ENCODE measurements around the gene CFAP45.

CFAP45 gene, protein sequence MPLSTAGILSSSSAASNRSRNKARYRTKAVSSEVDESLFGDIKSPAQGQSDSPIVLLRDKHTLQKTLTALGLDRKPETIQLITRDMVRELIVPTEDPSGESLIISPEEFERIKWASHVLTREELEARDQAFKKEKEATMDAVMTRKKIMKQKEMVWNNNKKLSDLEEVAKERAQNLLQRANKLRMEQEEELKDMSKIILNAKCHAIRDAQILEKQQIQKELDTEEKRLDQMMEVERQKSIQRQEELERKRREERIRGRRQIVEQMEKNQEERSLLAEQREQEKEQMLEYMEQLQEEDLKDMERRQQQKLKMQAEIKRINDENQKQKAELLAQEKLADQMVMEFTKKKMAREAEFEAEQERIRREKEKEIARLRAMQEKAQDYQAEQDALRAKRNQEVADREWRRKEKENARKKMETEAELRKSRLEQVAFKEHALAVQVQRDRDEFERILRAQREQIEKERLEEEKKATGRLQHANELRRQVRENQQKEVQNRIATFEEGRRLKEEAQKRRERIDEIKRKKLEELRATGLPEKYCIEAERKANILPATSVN

GRCh38 chr1:159900086-159900680, at the start of gene CFAP45:
Gene CFAP45 (minus strand): TSS chr1:159900165. CDS start chr1:159900098, 67 bp downstream.
- DNase-seq, result peak in 1 of 2 experiments; percentile 37

- DNase-seq, result no peak
These were observed 49.2 kb upstream of the CFAP45 start for GRCh38 chr1:159949123-159949522.

DNA sequence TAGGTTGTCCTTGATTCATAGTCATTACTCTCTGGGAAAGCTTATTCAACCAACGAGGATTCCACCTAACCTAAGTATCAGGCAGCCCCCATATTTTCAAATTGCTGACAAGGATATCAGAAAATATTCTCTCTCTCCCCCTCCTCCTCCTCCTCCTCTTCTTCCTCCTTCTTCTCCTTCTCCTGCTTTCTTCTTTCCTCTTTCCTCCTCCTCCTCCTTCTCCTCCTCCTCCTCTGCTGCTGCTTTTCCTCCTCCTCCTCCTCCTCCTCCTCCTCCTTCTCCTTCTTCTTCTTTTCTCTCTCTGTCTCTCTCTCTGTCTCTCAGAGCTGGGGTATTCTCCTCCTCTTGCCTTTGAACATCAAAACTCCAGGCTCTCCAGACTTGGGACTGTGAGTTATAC, 48.0 kb upstream of the CFAP45 start:
- DNase-seq, result no peak

DNA sequence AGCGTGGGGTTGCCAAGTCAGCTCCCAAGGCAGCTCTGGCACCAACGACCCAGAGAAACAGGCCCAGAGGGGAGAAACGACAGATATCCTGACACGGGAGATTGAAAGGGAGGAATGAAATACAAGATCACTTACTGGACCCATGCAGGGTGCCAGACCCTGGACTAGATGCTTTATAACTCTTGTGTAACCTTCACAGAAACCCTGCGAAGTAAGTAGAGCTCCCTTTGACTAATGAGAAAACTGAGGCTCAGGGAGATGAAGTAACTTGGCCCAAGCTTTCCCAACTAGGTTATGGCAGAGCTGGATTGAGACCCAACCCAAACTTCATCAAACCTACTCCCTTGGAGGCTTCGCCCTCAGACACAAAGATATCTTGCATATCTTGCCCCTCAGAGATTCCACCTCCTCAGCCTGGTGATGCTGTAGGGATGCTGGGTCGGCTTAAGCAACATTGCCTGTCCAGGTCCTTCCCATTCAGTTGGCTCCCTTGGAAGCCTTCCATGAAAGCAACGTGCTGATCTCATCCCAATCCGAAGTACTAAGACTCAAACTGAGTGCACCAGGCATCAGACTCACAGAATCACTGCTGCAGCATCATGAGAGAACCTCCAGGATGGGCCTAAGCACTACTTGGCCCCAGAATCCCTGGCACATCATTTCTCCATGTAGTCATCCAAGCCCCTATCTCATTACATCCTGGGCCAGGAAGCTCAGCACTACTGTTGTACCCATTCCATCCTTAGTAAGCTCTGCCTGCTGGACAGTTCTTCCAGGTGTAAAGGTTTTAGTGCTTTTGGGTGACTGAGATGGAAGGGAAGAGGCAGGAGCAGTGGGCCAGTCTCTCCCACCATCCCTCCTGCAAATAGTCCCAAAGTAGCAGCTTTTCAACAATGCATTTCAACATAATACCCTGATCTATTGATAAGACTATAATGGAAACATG, 46.5 kb upstream of the CFAP45 start:
- DNase-seq, result peak in 1 of 2 experiments; percentile 29

DNA sequence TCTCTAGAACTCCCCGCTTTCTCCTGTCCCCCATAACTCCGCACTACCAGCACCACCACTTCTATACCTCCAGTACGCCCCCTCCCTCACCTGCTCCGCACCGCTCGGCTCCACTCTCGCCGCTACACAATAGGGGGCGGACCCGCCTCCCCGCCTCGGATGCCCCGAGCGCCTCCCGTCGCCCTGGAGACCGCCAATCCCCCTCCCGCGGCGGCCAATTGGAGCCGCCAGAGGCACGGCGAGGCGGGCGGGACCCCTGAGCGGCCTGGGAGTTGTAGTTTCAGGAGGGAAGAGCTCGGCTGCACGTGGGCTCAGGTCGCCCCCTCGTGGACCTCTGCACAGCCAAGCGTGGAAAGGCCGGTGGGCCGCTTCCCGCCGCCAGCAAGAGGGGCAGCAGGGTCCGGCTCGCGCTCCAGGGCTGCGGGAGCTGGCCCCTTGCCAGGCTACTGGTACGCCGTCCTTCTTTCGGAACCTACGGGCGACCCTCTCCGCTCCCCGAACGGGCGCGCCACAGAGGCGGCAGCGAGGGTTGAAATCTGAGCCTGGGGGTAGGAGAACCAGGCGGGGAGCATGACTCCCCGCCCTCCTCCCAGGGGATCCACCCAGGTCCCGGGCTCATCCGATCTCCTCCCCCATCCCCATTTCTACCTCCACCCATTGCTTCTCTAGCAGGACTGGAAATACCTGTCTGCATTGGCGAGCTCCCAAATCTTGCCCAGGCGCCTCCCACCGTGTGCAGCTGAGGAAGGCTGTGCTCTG, 45.7 kb upstream of the CFAP45 start, which contains the start of gene IGSF9:
Gene IGSF9 (minus strand): TSS at position 131 of the 759 bp plus-strand sequence. CDS start 2,159 bp downstream, outside the sequence.
- peak; percentile 85 to 95 for DNase-seq

DNA sequence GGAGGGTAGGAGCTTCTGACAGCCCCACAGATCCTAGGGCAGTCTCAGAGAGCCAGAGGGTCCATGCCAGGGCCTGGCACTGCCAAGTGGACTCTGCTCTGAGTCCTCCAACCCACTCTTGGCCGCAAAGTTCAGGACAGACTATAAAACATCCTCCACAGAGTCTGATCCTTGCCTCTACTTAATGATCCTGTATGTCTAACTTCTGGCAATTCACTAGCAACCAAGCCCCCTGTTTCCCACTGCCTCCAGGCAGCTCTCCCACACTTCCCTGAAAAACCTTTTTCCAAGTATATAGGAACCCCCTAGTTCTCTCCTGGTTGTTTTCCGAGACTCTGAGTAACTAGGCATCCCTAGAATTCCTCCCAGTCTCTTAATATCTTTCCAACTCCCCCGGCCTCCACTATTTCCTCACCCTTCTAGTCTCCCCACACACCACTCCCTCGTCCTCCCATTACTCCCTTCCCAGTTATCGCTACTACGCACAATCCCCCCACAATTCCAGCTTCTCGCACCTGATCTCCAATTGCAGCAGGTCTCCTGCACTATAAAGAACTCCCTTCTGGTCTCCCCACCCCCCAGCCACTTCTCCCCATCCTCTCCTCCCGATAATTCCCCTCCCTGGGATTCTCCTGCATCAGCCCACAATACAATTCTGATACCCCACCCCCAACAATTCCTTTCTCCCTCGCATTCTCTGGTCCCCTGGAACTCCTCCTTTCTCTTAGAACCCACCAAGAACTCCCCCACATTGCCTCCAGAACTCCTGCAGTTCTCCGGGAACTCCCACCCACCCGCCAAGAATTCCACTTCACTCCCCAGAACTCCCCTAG, 44.9 kb upstream of the CFAP45 start:
- DNase-seq, result no peak

- peak in 1 of 2 experiments; percentile 37 for DNase-seq
These were observed 44.1 kb upstream of the CFAP45 start for GRCh38 chr1:159943908-159944622.

GRCh38 chr1:159943278-159943640, 43.3 kb upstream of the CFAP45 start:
- DNase-seq, result no peak

GRCh38 chr1:159942632-159943277, 42.8 kb upstream of the CFAP45 start:
- no peak for DNase-seq

- DNase-seq, result no peak
These were observed 41.9 kb upstream of the CFAP45 start for GRCh38 chr1:159941591-159942560.

DNA sequence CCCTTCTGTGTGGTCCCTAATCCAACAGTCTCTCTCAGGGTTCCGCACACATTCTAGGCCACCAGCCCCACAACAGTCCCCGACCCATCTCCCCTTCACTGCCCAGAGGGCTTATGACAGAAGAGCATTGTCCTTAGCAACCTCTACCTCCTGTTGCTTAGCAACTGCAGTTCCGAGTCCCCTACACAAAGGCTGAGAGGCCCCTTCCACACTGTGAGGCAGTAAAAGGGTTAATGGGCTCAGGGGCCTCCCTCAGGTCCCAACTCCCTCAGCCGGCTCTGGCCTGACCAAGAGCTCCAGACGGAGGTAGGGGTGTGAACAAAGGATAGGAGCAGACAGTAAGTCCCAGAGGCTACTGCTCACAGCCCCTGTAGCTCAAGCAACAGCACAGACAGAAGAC, 41.2 kb upstream of the CFAP45 start:
- DNase-seq, result no peak

GRCh38 chr1:159940006-159940620, 40.1 kb upstream of the CFAP45 start:
- no peak for DNase-seq

GRCh38 chr1:159939678-159940002, 39.7 kb upstream of the CFAP45 start:
- DNase-seq, result no peak

DNA sequence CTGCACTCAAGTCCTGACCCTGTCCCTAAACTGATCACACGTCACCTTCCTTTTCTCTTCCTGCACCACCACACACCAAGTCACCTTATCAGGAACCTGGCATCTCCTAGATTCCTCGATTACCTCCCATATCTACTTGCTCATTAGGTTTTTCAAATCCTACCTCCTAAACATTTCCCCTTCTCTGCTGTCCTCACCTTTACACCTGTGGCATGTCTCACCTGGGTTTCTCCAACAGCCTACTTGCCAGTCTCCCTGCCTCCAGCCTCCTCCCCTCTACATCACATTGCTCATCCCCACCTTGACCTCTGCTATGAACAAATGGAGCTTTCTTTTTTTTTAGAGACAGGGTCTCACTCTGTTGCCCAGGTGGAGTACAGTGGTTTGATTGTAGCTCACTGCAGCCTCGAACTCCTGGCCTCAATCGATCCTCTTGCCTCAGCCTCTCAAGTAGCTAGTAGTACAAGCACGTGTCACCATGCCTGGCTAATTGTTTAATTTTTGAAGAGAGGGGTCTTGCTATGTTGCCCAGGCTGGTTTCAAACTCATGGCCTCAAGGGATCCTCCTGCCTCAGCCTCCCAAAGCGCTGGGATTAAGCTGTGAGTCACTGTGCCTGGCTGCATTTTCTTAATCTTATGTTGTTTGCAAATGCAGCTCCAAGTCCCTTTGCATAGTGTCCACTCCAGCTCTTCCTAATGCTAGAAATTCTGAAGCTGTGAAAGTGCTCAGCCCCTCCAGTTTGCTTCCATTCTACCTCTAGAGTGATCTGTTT, 39.1 kb upstream of the CFAP45 start:
- DNase-seq, result no peak

GRCh38 chr1:159938211-159938852, 38.4 kb upstream of the CFAP45 start:
- DNase-seq, result no peak

DNA sequence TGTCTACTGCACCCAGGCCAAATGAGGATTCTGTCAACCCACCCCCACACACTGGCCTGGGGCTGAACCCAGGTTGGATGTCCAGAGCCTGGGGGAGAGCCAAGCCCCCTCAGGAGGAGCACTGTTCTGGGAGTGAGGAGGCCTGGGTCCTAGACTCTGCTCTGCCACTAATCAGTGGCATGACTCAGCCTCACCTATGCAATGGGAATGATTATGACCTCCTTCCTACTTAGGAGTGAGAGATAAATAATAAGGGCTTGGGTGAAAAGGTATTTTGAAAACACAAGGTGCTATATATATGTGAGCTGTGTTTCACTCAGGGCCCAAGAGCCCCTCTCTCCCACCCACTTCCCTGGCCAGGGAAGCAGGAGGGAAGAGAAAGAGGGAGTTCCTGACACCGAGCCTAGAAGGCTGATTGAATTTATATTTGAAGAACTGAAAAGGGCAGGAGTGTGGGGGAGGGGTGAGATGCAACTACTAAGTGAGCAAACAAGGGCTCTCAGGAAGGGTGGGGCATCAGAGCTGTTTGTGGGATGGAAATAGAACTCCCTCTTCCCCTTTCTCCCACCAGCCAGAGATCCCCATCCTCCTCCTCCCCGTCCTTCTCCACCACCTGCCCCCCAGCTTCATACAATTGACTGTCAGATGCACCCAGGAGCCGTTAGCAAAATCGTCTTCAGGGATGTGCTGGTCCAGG, 37.2 kb upstream of the CFAP45 start:
- no peak for DNase-seq
